DOHH2 (cell line): ENCODE data around the gene BCS1L.
A peak's percentile ranks its signal among the peaks of the same experiment; 100 is the strongest.

Experiments
- H3F3A ChIP-seq: fragments of 200-600 bp; sonication (generic), shearing (Covaris generic); 2 replicates; pipeline ENCODE4 v1.6.0; 2016; ENCODE audit warnings: antibody characterized with exemption, mild to moderate bottlenecking; ENCODE audit not compliant: control insufficient read depth, insufficient read depth
- H3K27ac ChIP-seq: fragments of 200-600 bp; sonication (generic); 2 replicates; pipeline ENCODE4 v1.5.1; 2014; ENCODE audit warnings: low read depth, mild to moderate bottlenecking, low read length, moderate library complexity
- H3K27me3 ChIP-seq: fragments of 200-600 bp; sonication (generic); 2 replicates; pipeline ENCODE4 v1.6.1; 2014; ENCODE audit warnings: mild to moderate bottlenecking, low read length, mixed read lengths; ENCODE audit not compliant: control insufficient read depth
- H3K36me3 ChIP-seq: fragments of 200-600 bp; sonication (generic); 2 replicates; pipeline ENCODE4 v1.6.1; 2014; ENCODE audit warnings: mild to moderate bottlenecking, low read length, moderate library complexity, mixed read lengths; ENCODE audit not compliant: control insufficient read depth
- H3K4me1 ChIP-seq: fragments of 200-600 bp; sonication (generic); 2 replicates; pipeline ENCODE4 v1.6.1; 2014; ENCODE audit warnings: mild to moderate bottlenecking, low read length, mixed read lengths; ENCODE audit not compliant: control insufficient read depth
- H3K4me2 ChIP-seq: fragments of 200-600 bp; sonication (generic); 2 replicates; pipeline ENCODE4 v1.6.0; 2014; ENCODE audit warnings: mild to moderate bottlenecking, low read length, moderate library complexity
- H3K4me3 ChIP-seq: fragments of 200-600 bp; sonication (generic); 2 replicates; pipeline ENCODE4 v1.5.1; 2014; ENCODE audit warnings: mild to moderate bottlenecking, low read length, mixed read lengths
- H3K79me2 ChIP-seq: fragments of 200-600 bp; sonication (generic); 2 replicates; pipeline ENCODE4 v1.6.1; 2014; ENCODE audit warnings: mild to moderate bottlenecking, low read length, mixed read lengths; ENCODE audit not compliant: control insufficient read depth
- H3K9me2 ChIP-seq: fragments of 200-600 bp; sonication (generic); replicated peaks from 2 replicates; pipeline ENCODE4 v1.6.1; 2014; ENCODE audit warnings: mild to moderate bottlenecking, low read length, mixed read lengths; ENCODE audit not compliant: control insufficient read depth
- H3K9me3 ChIP-seq: fragments of 200-600 bp; sonication (generic); 2 replicates; pipeline ENCODE4 v1.6.1; 2014; ENCODE audit warnings: antibody characterized with exemption, low read length, mixed read lengths; ENCODE audit not compliant: control insufficient read depth, insufficient read depth
- H4K20me1 ChIP-seq: fragments of 200-600 bp; sonication (generic); 2 replicates; pipeline ENCODE4 v1.6.0; 2014; ENCODE audit warnings: low read depth, mild to moderate bottlenecking, antibody characterized with exemption, low read length, moderate library complexity; ENCODE audit not compliant: control insufficient read depth, insufficient read depth
- CTCF ChIP-seq: fragments of 200-600 bp; sonication (generic); IDR thresholded peaks from one replicate; pipeline ENCODE4 v1.5.1; 2014; ENCODE audit warnings: antibody characterized with exemption, mild to moderate bottlenecking, low read depth, low read length; ENCODE audit not compliant: poor library complexity, severe bottlenecking
- EZH2phosphoT487 ChIP-seq: fragments of 200-600 bp; sonication (generic); IDR thresholded peaks from 2 replicates; pipeline ENCODE4 v1.6.1; 2017; ENCODE audit warnings: borderline replicate concordance, mild to moderate bottlenecking, antibody characterized with exemption, low read length, moderate library complexity, mixed read lengths

The BCS1L gene

DNA sequence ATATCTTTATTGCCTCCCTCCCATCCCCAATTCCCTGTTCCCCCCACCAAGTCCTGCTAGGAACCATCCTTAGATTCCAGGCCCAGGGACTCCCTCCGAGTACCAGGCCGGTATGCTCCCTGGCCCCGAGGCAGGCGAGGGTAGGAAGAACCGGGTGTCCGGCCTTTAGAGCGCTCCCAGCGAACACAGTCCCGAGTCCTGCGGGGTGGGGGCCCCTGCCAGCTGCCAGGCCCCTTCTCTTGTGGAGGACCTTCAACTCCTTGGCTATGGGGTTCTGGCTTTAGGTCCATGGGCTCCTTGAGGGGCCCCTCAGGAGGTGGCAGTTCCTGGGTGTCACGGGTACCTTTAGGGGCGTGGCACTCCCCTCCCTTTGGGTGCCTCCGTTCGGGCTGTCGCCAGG, 4.4 kb downstream of the BCS1L start:
- Histone ChIP-seq H3K4me1 (peaks cover 9% of the 10 kb centered on the region), H3K4me2 (no peak overlapping the region), H3K79me2 (peaks cover 23% of the 10 kb centered on the region), H4K20me1 (no peaks in the 10 kb centered on the region), H3K36me3 (peaks cover 72% of the 10 kb centered on the region), H3K9me3 (no peaks in the 10 kb centered on the region), H3K4me3 (no peak overlapping the region), H3K27ac (no peak overlapping the region), H3F3A (no peaks in the 10 kb centered on the region), H3K27me3 (no peaks in the 10 kb centered on the region), H3K9me2 (no peaks in the 10 kb centered on the region)
- TF ChIP-seq EZH2phosphoT487, result no peak

DNA sequence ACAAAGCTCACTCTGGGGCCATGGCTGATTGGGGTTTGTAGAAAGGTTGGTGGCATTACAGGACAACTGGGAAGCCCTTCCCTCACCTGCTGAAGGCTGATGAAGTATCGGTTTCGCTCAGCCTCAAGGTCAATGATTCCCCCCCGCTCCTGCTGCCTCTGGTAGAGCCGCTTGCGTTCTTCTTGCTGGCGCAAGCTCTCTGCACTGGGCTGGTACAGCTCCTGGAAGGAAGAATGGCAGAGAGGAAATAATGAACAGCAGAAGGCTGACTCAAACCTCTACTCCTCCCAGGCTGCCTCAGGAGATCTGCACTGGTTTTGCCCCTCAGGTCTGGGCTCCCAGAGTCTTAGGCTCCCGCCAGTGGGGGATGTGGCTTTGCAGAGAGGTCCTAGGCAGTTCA, 5.2 kb downstream of the BCS1L start:
- Histone ChIP-seq H3K9me2 (no peaks in the 10 kb centered on the region), H3K36me3 (peaks cover 74% of the 10 kb centered on the region), H3K4me1 (peaks cover 9% of the 10 kb centered on the region), H3K9me3 (no peaks in the 10 kb centered on the region), H3K79me2 (peaks cover 23% of the 10 kb centered on the region), H3K4me3 (no peak overlapping the region), H3K27me3 (no peaks in the 10 kb centered on the region), H3K27ac (no peak overlapping the region), H3F3A (no peaks in the 10 kb centered on the region), H4K20me1 (no peaks in the 10 kb centered on the region), H3K4me2 (no peak overlapping the region)
- TF ChIP-seq EZH2phosphoT487 (no peak), CTCF (no peak)

GRCh38 chr2:218671097-218671653, 11.7 kb downstream of the BCS1L start:
- peak overlapping the region; percentile 100 for H3K4me3 ChIP-seq
- H3K9me3 ChIP-seq, result no peaks in the 10 kb centered on the region
- peak overlapping the region; percentile 48 for H3K27ac ChIP-seq
- peaks cover 17% of the 10 kb centered on the region for H3K4me1 ChIP-seq
- H3K79me2 ChIP-seq, result peaks cover 30% of the 10 kb centered on the region
- TF ChIP-seq EZH2phosphoT487 (no peak), CTCF (no peak)
- H3K27me3 ChIP-seq, result no peaks in the 10 kb centered on the region
- no peaks in the 10 kb centered on the region for H3F3A ChIP-seq
- no peaks in the 10 kb centered on the region for H4K20me1 ChIP-seq
- H3K9me2 ChIP-seq, result no peaks in the 10 kb centered on the region
- peak overlapping the region; percentile 87 for H3K4me2 ChIP-seq
- peaks cover 26% of the 10 kb centered on the region for H3K36me3 ChIP-seq

- Histone ChIP-seq H3K79me2 (peaks cover 30% of the 10 kb centered on the region), H3K4me3 (peak within 1 kb of the TSS; percentile 100), H3K4me1 (peaks cover 17% of the 10 kb centered on the region), H3K27me3 (no peaks in the 10 kb centered on the region), H4K20me1 (no peaks in the 10 kb centered on the region), H3K9me3 (no peaks in the 10 kb centered on the region), H3F3A (no peaks in the 10 kb centered on the region), H3K9me2 (no peaks in the 10 kb centered on the region), H3K27ac (peak within 1 kb of the TSS; percentile 48), H3K36me3 (peaks cover 21% of the 10 kb centered on the region), H3K4me2 (peak within 1 kb of the TSS; percentile 87)
- TF ChIP-seq EZH2phosphoT487, result no peak
- TF ChIP-seq CTCF, result no peak
Observed at GRCh38 chr2:218671654-218672566, 12.4 kb downstream of the BCS1L start, which contains the start of the genes RNF25 and STK36. Gene RNF25, minus strand, starts transcription at chr2:218672002. Its CDS starts 32 bp downstream, at chr2:218671970. Gene STK36, plus strand, starts transcription at chr2:218672086. Its CDS starts 744 bp downstream, at chr2:218672830.
